ENCODE results near the gene NRAS. TPM values are rescaled to one million over a fixed set of nuclear protein-coding genes. Genes with fewer than 3 reads are reported as not detected.

The NRAS gene
- total RNA-seq, 1 donor from 2014 or later: 12.8 TPM

- Histone ChIP-seq H3K4me1 (peaks cover 11% of the 10 kb centered on the region), H3K9me3 (no peaks in the 10 kb centered on the region), H3K36me3 (no peaks in the 10 kb centered on the region), H3K27ac (peak overlapping the region; percentile 92), H3K4me3 (peak overlapping the region; percentile 82 to 89), H3K27me3 (no peaks in the 10 kb centered on the region)
- DNase-seq (ENCODE audit: extremely low spot score in 2 of 2): no peak
- TF ChIP-seq CTCF (IDR thresholded peaks at IDR 0.05) (no peak), POLR2AphosphoS5 (IDR thresholded peaks at IDR 0.05; ENCODE audit: insufficient read depth in 1 of 2, low read depth in 1 of 2) (no peak), POLR2A (IDR thresholded peaks at IDR 0.05) (no peak)
- intact Hi-C loops (cut with DNase I): no loop called here
Observed at GRCh38 chr1:114668373-114668772, 48.2 kb downstream of the NRAS start.

DNA sequence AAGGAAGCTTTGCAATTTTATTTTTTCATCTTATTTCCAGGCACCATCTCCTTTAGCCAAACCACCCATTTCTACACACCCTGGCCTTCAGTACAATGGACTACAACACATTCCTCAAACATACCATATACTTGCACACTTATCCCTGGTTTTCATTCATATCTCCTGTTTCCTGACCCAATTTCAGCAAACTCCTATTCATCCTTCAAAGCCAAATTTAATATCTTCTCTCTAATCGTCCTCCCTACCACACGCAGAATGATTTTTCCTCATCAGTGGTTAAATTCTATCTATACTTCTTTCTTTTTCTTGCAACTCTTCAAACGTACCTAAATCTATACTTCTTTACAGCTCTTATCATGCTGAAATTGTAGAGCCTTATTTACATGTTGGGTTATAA lies 49.6 kb downstream of the NRAS start:
- DNase-seq (ENCODE audit: extremely low spot score in 2 of 2): no peak
- no peak overlapping the region for H3K27ac ChIP-seq
- no peak for TF ChIP-seq CTCF (IDR thresholded peaks at IDR 0.05)
- TF ChIP-seq POLR2A (IDR thresholded peaks at IDR 0.05): no peak
- TF ChIP-seq POLR2AphosphoS5 (IDR thresholded peaks at IDR 0.05; ENCODE audit: insufficient read depth in 1 of 2, low read depth in 1 of 2): no peak
- intact Hi-C loops (cut with DNase I): no loop called here
- H3K4me3 ChIP-seq: no peak overlapping the region
- H3K4me1 ChIP-seq: peaks cover 11% of the 10 kb centered on the region
- H3K36me3 ChIP-seq: no peaks in the 10 kb centered on the region
- H3K27me3 ChIP-seq: no peaks in the 10 kb centered on the region
- H3K9me3 ChIP-seq: no peaks in the 10 kb centered on the region

DNA sequence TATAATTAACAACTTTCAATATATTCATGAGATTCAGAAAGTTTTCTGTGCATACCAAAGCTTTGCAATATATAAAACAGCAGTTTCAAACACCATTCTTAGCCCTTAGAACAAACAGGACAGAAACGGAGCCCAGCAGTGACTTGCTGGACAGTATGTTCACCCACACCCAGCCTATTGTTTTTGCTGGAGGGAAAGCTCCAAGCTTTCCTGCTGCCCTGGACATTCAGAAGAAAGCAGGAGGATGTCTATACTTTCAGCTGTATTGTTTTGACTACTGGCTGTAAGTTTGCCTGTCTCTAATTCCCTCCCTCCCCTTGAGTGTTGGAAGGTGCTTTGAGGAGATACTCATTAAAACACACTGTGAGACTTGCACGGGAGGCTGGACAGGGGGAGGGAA lies 56.3 kb downstream of the NRAS start:
- no peaks in the 10 kb centered on the region for H3K9me3 ChIP-seq
- no peak overlapping the region for H3K27ac ChIP-seq
- no peak for TF ChIP-seq POLR2A (IDR thresholded peaks at IDR 0.05)
- TF ChIP-seq CTCF (IDR thresholded peaks at IDR 0.05): no peak
- H3K36me3 ChIP-seq: no peaks in the 10 kb centered on the region
- H3K4me1 ChIP-seq: no peaks in the 10 kb centered on the region
- intact Hi-C loops (cut with DNase I): no loop called here
- H3K27me3 ChIP-seq: no peaks in the 10 kb centered on the region
- H3K4me3 ChIP-seq: no peak overlapping the region
- DNase-seq (ENCODE audit: extremely low spot score in 2 of 2): no peak

Small RNAs within 50 kb of the gene (small RNA-seq; reads per million reads assigned to genes)
- gene RN7SL432P (not detected), gene RNY1P13 (not detected)

Other genes starting within 250 kb of the NRAS start
- 35.8 TPM for gene TRIM33, start 205.6 kb downstream of the NRAS start, total RNA-seq
- 28.5 TPM for gene BCAS2, start 135.2 kb downstream of the NRAS start, total RNA-seq
- gene DENND2C, start 46.7 kb downstream of the NRAS start, total RNA-seq: 25.5 TPM
- not detected for gene AMPD1, start 21.2 kb downstream of the NRAS start, total RNA-seq
- gene CSDE1, start 41.2 kb upstream of the NRAS start, total RNA-seq: 278 TPM
- gene SIKE1, start 63.9 kb upstream of the NRAS start, total RNA-seq: 38.5 TPM
- gene SYCP1, start 138.1 kb upstream of the NRAS start, total RNA-seq: not detected